Panc1 (cell line): ENCODE data around the gene PDGFD. TPM values are rescaled to one million over a fixed set of nuclear protein-coding genes. Genes with fewer than 3 reads are reported as not detected.

ENCODE experiments used
- ATAC-seq: fragments of 200-7000 bp; cut with Tn5 transposase; 2 replicates; pipeline ENCODE4 v1.9.1; 2020; ENCODE audit warnings: mild to moderate bottlenecking, moderate library complexity
- BruUV-seq: library from RNA; stranded (reverse); fragments of 400-500 nt; replicated peaks from 2 replicates; lab custom pipeline; 2021; lab: Mats Ljungman, UMichigan
- CTCF ChIA-PET: fragments of 300-600 bp; sonication (Branson Sonifier 250); formaldehyde crosslinking; loops from one replicate; lab custom pipeline; 2022; ENCODE audit warnings: antibody characterized with exemption; lab: Charles Lee
- POLR2A ChIA-PET: fragments of 300-600 bp; sonication (Branson Sonifier 250); formaldehyde crosslinking; loops from one replicate; lab custom pipeline; 2022; ENCODE audit warnings: antibody characterized with exemption; lab: Charles Lee
- DNase-seq: peaks from one replicate; pipeline ENCODE4 v3.0.0-alpha.2; 2010; ENCODE audit warnings: low read depth, low spot score
- H3K27ac ChIP-seq: 2 replicates; pipeline ENCODE4 v1.5.1; 2011; ENCODE audit warnings: mild to moderate bottlenecking, low read length, inconsistent platforms
- H3K27me3 ChIP-seq: fragments of 200-500 bp; sonication (Bioruptor generic); 2 replicates; pipeline ENCODE4 v1.6.0; 2014; ENCODE audit warnings: low read length, inconsistent platforms; ENCODE audit not compliant: control insufficient read depth, insufficient read depth
- H3K36me3 ChIP-seq: fragments of 200-500 bp; sonication (Bioruptor generic); 2 replicates; pipeline ENCODE4 v1.5.1; 2014; ENCODE audit warnings: inconsistent platforms, mild to moderate bottlenecking, low read length, moderate library complexity; ENCODE audit not compliant: control insufficient read depth, insufficient read depth
- H3K4me1 ChIP-seq: 2 replicates; pipeline ENCODE4 v1.5.1; 2011; ENCODE audit warnings: inconsistent platforms, mild to moderate bottlenecking, low read length, moderate library complexity; ENCODE audit not compliant: control insufficient read depth, insufficient read depth
- H3K4me3 ChIP-seq, 2 experiments: 2 replicates each; pipeline ENCODE4 v1.5.1; 2011 to 2012; ENCODE audit warnings: low read depth in 2 of 2, low read length in 2 of 2, mild to moderate bottlenecking in 2 of 2, inconsistent platforms in 1 of 2, moderate library complexity in 1 of 2
- H3K9me3 ChIP-seq: fragments of 200-500 bp; sonication (Bioruptor generic); 2 replicates; pipeline ENCODE4 v1.5.1; 2014; ENCODE audit warnings: low read depth, mild to moderate bottlenecking, inconsistent platforms, low read length, moderate library complexity; ENCODE audit not compliant: control insufficient read depth, insufficient read depth
- POLR2AphosphoS5 ChIP-seq: IDR thresholded peaks from 2 replicates; pipeline ENCODE4 v1.6.1; 2012; ENCODE audit warnings: mild to moderate bottlenecking, low read depth, low read length, moderate library complexity
- SIN3A ChIP-seq: IDR thresholded peaks from 2 replicates; pipeline ENCODE4 v1.6.1; 2012; ENCODE audit warnings: low read depth, mild to moderate bottlenecking, low read length, moderate library complexity, borderline replicate concordance; ENCODE audit not compliant: insufficient read depth
- TCF7L2 ChIP-seq: IDR thresholded peaks from 2 replicates; pipeline ENCODE4 v1.6.1; 2011; ENCODE audit warnings: mild to moderate bottlenecking, low read depth, low read length, inconsistent platforms
- in situ Hi-C: cut with HindIII; loops from 2 replicates; pipeline ENCODE4 v1.10.0; 2016; ENCODE audit warnings: low sequenced_read_pairs, low pct_unique_long_range_greater_than_20kb
- intact Hi-C: fragments of 100-400 bp; cut with micrococcal nuclease; formaldehyde crosslinking; loops from one replicate; pipeline ENCODE4 v1.10.0; 2022; ENCODE audit not compliant: unreplicated experiment
- total RNA-seq: library from RNA; stranded (reverse); gene quantifications from one replicate; pipeline ENCODE4 v1.2.1, GENCODE V29; 2021; ENCODE audit not compliant: unreplicated experiment
- TF ChIP-seq, protein P1 (sequence below): fragments of 450-650 bp; IDR thresholded peaks from 2 replicates; pipeline ENCODE4 v1.5.1; 2017; ENCODE audit warnings: mild to moderate bottlenecking
- TF ChIP-seq, protein P2 (sequence below), 2 experiments: IDR thresholded peaks; 2 replicates each; pipeline ENCODE4 v1.6.1; 2011 to 2012; ENCODE audit warnings: low read depth in 2 of 2, control low read depth in 1 of 2, low read length in 1 of 2, mild to moderate bottlenecking in 1 of 2, moderate library complexity in 1 of 2; ENCODE audit not compliant: insufficient read depth in 1 of 2

Gene PDGFD
- total RNA-seq, 1 experiment from 2014 or later = 1.3 TPM

GRCh38 chr11:103970701-103971249 lies 193.2 kb downstream of the PDGFD start:
- no peak for ATAC-seq
- H3K4me3 ChIP-seq = no peak overlapping the region

DNA sequence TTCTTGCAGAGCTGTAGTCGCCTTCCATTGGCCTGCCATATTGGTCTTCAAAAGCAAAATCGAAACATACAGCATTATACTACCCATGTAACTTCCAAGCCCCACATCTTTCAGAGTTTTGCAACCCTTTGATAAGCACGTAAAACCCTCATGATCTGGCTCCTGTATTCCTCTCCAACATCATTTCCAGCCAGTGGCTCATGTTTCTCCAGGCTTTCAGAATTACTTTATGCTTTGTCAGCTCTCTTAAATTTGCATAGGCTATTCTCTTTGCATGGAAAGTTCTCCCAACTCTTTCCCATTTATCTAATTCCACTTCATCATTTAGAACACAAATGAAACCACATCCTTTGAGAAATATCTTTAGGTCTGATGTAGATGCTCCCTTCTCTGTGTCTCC lies 195.3 kb downstream of the PDGFD start:
- no peak for ATAC-seq
- in situ Hi-C loops = no loop called here
- ChIA-PET POLR2A (no interaction called here), CTCF (no interaction called here)
- Histone ChIP-seq H3K27me3 (no peaks in the 10 kb centered on the region), H3K27ac (no peak overlapping the region), H3K36me3 (no peaks in the 10 kb centered on the region), H3K4me3 (no peak overlapping the region), H3K4me1 (no peaks in the 10 kb centered on the region), H3K9me3 (no peaks in the 10 kb centered on the region)
- TF ChIP-seq, protein P1, sequence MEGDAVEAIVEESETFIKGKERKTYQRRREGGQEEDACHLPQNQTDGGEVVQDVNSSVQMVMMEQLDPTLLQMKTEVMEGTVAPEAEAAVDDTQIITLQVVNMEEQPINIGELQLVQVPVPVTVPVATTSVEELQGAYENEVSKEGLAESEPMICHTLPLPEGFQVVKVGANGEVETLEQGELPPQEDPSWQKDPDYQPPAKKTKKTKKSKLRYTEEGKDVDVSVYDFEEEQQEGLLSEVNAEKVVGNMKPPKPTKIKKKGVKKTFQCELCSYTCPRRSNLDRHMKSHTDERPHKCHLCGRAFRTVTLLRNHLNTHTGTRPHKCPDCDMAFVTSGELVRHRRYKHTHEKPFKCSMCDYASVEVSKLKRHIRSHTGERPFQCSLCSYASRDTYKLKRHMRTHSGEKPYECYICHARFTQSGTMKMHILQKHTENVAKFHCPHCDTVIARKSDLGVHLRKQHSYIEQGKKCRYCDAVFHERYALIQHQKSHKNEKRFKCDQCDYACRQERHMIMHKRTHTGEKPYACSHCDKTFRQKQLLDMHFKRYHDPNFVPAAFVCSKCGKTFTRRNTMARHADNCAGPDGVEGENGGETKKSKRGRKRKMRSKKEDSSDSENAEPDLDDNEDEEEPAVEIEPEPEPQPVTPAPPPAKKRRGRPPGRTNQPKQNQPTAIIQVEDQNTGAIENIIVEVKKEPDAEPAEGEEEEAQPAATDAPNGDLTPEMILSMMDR = no peak
- TF ChIP-seq, protein P2, sequence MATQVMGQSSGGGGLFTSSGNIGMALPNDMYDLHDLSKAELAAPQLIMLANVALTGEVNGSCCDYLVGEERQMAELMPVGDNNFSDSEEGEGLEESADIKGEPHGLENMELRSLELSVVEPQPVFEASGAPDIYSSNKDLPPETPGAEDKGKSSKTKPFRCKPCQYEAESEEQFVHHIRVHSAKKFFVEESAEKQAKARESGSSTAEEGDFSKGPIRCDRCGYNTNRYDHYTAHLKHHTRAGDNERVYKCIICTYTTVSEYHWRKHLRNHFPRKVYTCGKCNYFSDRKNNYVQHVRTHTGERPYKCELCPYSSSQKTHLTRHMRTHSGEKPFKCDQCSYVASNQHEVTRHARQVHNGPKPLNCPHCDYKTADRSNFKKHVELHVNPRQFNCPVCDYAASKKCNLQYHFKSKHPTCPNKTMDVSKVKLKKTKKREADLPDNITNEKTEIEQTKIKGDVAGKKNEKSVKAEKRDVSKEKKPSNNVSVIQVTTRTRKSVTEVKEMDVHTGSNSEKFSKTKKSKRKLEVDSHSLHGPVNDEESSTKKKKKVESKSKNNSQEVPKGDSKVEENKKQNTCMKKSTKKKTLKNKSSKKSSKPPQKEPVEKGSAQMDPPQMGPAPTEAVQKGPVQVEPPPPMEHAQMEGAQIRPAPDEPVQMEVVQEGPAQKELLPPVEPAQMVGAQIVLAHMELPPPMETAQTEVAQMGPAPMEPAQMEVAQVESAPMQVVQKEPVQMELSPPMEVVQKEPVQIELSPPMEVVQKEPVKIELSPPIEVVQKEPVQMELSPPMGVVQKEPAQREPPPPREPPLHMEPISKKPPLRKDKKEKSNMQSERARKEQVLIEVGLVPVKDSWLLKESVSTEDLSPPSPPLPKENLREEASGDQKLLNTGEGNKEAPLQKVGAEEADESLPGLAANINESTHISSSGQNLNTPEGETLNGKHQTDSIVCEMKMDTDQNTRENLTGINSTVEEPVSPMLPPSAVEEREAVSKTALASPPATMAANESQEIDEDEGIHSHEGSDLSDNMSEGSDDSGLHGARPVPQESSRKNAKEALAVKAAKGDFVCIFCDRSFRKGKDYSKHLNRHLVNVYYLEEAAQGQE (IDR thresholded peaks at IDR 0.05; ENCODE audit: insufficient read depth in 1 of 2, low read depth in 2 of 2, low read length in 1 of 2) = no peak
- no peak for TF ChIP-seq TCF7L2
- TF ChIP-seq POLR2AphosphoS5 = no peak
- no peak for TF ChIP-seq SIN3A
- intact Hi-C loops = no loop called here
- no peak for DNase-seq
- BruUV-seq = no TSS peak

More at GRCh38 chr11:103970701-103971249, 193.2 kb downstream of the PDGFD start:
- CTCF ChIA-PET = no interaction called here
- TF ChIP-seq SIN3A (no peak), POLR2AphosphoS5 (no peak), TCF7L2 (no peak)
- TF ChIP-seq, protein P2 (IDR thresholded peaks at IDR 0.05; ENCODE audit: insufficient read depth in 1 of 2, low read depth in 2 of 2, low read length in 1 of 2) = no peak
- TF ChIP-seq, protein P1 = no peak
- Histone ChIP-seq H3K4me1 (no peaks in the 10 kb centered on the region), H3K27me3 (no peaks in the 10 kb centered on the region), H3K36me3 (no peaks in the 10 kb centered on the region), H3K27ac (no peak overlapping the region), H3K9me3 (no peaks in the 10 kb centered on the region)
- in situ Hi-C loops = no loop called here
- BruUV-seq = no TSS peak
- intact Hi-C loops = no loop called here
- POLR2A ChIA-PET = no interaction called here
- DNase-seq = no peak
